Dermis microvascular lymphatic vessel endothelial cell (primary cell): ENCODE measurements around the gene BRD3. TPM values are rescaled to one million over a fixed set of nuclear protein-coding genes. Genes with fewer than 3 reads are reported as not detected.

Experiments used
- DNase-seq, 2 donors: peaks; one replicate each; pipeline versions ENCODE4 v3.0.0 to v3.0.0-alpha.2; 2010; ENCODE audit warnings: low read depth in 2 of 2
- total RNA-seq: library from RNA; depleted of rRNA; stranded (reverse); fragments of >200 nt; gene quantifications from 2 replicates; pipeline ENCODE4 v1.2.1, GENCODE V29; 2014

BRD3 gene
- total RNA-seq, 1 donor from 2014 or later: 6.8 TPM

- no peak for DNase-seq
These were observed 12.7 kb downstream of the BRD3 start for GRCh38 chr9:134054891-134055811.

- no peak for DNase-seq
These were observed 13.7 kb downstream of the BRD3 start for GRCh38 chr9:134053941-134054761.

GRCh38 chr9:134053401-134053871, 14.4 kb downstream of the BRD3 start:
- DNase-seq: no peak

GRCh38 chr9:134052941-134053340, 14.9 kb downstream of the BRD3 start:
- no peak for DNase-seq

DNA sequence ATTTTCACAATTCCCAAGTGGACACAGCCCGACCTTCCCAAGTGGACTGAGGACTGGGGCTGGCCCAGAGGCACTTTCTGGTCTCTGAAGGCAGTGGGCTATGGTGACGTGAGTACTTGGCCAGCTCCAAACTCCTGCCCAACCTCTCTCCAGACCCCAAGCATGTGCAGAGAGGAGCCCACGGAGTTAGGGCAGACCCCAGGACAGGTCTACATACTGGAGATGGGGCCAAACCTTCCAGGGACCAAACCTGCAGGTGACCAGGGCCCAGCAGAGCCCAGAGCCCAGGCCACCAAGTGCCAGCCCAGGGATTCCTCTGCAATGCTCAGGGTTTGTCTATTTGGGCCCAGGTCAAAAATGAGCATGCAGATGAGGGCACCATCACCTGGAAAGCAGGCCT, 15.3 kb downstream of the BRD3 start:
- DNase-seq: no peak

DNA sequence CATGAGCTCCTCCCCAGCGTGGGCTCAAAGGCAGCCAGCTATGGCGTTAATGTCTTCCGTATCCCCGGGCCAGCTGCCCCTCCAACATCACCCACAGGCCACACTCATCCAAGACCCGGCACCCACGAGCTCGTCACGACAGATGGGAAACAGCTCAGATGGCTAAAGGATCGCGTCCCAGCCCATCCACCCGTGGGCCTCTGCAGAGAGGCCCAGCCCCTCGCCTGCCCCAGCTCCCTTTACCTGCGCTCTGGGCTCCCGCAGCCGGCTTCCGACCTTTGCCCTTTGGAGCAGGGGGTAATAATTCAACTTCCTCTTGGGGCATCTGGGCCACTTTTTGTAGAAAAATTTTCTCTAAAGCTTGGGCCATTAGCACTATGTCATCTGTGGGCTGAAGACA, 16.5 kb downstream of the BRD3 start:
- DNase-seq: no peak

GRCh38 chr9:134050726-134051125, 17.1 kb downstream of the BRD3 start:
- no peak for DNase-seq

- DNase-seq: no peak
These were observed 17.8 kb downstream of the BRD3 start for GRCh38 chr9:134049772-134050588.

GRCh38 chr9:134049236-134049635, 18.6 kb downstream of the BRD3 start:
- DNase-seq: no peak

DNA sequence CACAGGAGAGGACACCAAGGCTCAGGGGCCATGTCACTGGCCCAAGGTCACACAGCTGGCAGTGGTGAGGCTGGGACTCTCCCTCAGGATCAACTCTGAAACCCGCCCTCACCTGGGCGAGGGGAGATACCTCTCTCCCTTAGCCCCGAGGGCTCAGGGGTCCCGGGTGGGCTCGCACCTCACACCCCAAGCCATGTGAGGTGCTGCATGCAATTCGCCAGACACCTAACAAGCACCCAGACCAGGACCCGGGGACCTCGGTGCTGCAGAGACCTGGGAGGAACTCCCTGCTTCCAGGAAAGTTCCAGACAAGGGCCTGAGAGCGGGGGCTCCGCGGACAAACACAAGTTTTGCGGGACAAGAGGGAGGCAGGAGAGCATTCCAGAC, 19.3 kb downstream of the BRD3 start:
- DNase-seq: no peak

GRCh38 chr9:134047868-134048581, 19.8 kb downstream of the BRD3 start:
- no peak for DNase-seq

DNA sequence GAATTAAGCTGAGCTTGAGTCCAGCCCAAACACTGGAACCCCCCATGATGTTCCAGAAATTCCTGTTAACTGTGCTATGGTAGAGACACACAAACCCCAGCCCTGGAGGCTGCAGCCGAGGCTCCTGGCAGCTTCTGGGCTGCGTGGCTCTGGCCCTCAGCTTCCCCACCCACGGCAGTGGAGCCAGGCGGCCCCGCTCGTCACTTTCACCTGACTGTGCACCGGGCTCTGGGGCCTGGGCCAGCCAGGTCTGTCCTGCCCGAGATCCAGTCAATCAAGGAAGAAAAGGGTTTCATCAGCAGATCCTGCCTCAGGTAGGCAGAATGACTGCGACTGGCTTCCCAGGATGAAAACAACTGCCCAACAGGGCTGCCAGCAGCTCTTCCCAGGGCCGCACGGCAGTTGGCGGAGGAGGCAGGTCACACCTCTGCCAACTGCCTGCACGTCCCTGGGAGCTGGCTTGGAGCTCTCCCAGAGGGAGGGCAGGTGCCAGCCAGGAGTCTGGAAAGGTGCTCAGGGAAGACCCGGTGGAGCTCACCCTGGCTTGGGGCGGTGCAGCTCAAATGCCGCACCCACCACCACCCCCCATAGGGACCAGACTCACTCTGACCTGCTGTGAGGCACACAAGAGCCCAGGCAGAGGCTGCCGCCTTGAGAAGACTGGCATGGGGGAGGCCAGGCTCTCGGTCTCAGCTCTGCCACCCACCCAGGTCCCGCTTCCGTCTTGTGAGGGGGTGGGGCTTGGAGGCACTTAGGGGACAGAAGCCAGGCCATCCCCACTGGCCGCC, 20.7 kb downstream of the BRD3 start:
- DNase-seq: no peak

GRCh38 chr9:134045841-134046544, 21.8 kb downstream of the BRD3 start:
- no peak for DNase-seq

GRCh38 chr9:134044944-134045343, 22.9 kb downstream of the BRD3 start:
- no peak for DNase-seq

DNA sequence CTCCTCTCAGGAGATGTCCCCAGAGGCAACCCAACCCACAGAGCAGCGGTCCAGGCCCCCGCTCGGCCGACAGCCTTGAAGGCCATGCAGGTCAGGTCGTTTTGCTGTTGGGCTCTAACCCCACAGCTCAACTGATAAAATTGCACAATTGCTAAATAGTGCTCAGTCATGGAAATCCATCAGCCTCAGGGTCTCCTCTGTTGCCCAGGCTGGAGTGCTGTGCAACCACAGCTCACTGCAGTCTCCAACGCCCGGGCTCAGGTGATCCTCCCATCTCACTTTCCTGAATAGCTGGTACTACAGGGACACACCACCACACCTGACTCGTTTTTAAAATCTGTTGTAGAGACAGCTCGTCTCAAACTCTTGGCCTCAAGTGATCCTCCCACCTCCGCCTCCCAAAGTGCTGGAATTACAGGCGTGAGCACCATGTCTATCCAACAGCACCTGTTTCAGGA, 24.3 kb downstream of the BRD3 start:
- no peak for DNase-seq

GRCh38 chr9:134041649-134041962, 26.2 kb downstream of the BRD3 start:
- DNase-seq: no peak

DNA sequence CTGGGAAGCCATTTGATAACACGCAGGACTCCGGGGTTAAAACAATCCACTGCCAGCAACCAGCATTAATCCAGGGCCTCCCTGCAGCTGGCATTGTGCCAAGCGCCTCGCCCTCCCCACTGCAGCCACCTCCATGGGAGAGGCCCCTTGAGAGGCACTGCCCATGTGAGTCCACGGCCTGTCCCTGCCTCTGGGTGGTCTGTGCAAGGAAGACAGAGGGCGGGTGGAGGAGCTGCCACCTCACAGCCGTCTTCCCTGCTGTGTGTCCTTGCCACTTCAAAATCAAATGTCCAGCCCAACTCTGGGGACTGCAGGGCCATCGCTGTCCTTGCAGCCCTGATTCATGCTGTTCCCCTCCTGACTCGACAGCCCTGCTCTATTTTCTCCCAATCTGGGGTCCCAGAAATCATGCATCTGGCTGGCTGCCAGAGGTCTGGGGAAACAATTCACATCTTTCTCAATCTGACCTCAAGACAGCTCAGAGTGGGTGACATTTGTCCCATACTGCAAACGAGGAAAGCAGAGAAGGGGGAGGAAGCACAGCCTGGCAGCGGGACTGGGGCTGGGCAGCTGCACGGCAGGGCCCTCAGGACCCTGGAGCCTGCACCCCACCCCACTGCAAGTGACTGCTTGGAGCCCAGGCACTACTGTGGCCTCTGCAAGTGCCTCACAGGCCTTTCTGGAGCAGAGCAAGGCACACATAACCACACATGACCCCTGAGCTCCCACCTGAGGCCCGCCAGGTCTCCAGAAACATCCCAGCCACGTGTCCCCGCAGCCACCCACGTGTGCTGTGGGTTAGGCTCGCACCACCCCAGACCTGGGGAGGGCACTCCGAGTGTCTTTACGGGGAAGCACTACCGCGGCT, 26.8 kb downstream of the BRD3 start:
- no peak for DNase-seq

DNA sequence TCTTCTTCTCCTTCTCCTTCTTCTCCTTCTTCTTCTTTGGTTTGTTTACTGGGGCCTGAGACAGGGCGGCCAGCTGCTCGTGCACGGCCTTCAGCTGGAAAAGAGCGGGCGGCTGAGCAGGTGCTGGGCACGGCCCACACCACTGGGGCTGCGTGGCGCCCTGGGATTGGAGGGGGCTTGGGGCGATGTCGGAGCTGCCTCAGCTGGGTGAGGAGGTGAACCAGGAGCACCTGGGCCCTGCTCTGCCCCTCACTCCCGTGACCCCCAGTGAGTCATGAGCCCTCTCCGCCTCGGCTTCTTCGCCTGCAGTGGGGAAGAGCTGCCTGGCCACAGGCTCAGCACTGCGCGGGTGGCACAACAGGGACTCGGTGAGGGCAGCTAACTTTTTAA, 27.7 kb downstream of the BRD3 start:
- DNase-seq: no peak
